B cell (primary cell): ENCODE results near the gene SCYL3. TPM values are rescaled to one million over a fixed set of nuclear protein-coding genes. Genes with fewer than 3 reads are reported as not detected.

Experiments
- ATAC-seq: fragments of 200-7000 bp; cut with Tn5 transposase; one replicate; pipeline ENCODE4 v1.10.0; 2021; ENCODE audit warnings: low read depth, mild to moderate bottlenecking, moderate number of reproducible peaks, moderate library complexity
- CTCF ChIA-PET: fragments of 350-600 bp; sonication (Branson Sonifier 250); formaldehyde crosslinking; loops from one replicate; lab custom pipeline; 2021; ENCODE audit warnings: antibody characterized with exemption, inconsistent platforms; lab: Charles Lee
- POLR2A ChIA-PET: fragments of 350-600 bp; sonication (Branson Sonifier 250); formaldehyde crosslinking; loops from one replicate; lab custom pipeline; 2021; ENCODE audit warnings: antibody characterized with exemption; lab: Charles Lee
- DNase-seq: peaks from one replicate; pipeline ENCODE4 v3.0.0; 2013
- H2AFZ ChIP-seq: 2 replicates; pipeline ENCODE4 v1.6.1; 2012; ENCODE audit warnings: mild to moderate bottlenecking, low read depth, low read length; ENCODE audit not compliant: insufficient read depth, poor library complexity, severe bottlenecking
- H3K27ac ChIP-seq, 2 donors: 1 replicate in 1 of 2; 2 replicates in 1 of 2; pipeline ENCODE4 v1.5.1; 2012 to 2013; ENCODE audit warnings: low read length in 2 of 2, mild to moderate bottlenecking in 2 of 2, moderate library complexity in 1 of 2
- H3K27me3 ChIP-seq, 4 experiments: fragments of 200-600 bp in 1 of 4; sonication (generic) in 1 of 4; replicated peaks in 1 of 4; 1 replicate in 2 of 4; 2 replicates in 2 of 4; pipeline versions ENCODE4 v1.6.1 to v1.7.0; 2013 to 2016; ENCODE audit warnings: low read length in 3 of 4, mild to moderate bottlenecking in 2 of 4, mixed read lengths in 1 of 4, moderate library complexity in 1 of 4; ENCODE audit not compliant: insufficient read depth in 4 of 4, control insufficient read depth in 3 of 4; ENCODE audit errors: control extremely low read depth in 1 of 4
- H3K36me3 ChIP-seq, 2 experiments: replicated peaks in 1 of 2; 1 replicate in 1 of 2; 2 replicates in 1 of 2; pipeline versions ENCODE4 v1.6.1 to v1.7.1; 2013; ENCODE audit warnings: low read length in 1 of 2; ENCODE audit not compliant: insufficient read depth in 2 of 2, control insufficient read depth in 1 of 2; ENCODE audit errors: control extremely low read depth in 1 of 2, extremely low read depth in 1 of 2
- H3K4me1 ChIP-seq, 2 donors: fragments of 200-600 bp in 1 of 2; sonication (generic) in 1 of 2; 1 replicate in 1 of 2; 2 replicates in 1 of 2; pipeline versions ENCODE4 v1.5.1 to v1.6.1; 2013 to 2017; ENCODE audit warnings: low read length in 2 of 2; ENCODE audit not compliant: control insufficient read depth in 2 of 2, insufficient read depth in 2 of 2
- H3K4me2 ChIP-seq: replicated peaks from 2 replicates; pipeline ENCODE3; 2012; ENCODE audit warnings: mild to moderate bottlenecking, low read depth, low read length; ENCODE audit not compliant: poor library complexity, severe bottlenecking
- H3K4me3 ChIP-seq, 5 experiments: fragments of 200-600 bp in 1 of 5; sonication (generic) in 1 of 5; 1 replicate in 3 of 5; 2 replicates in 2 of 5; pipeline versions ENCODE4 v1.5.1 to v1.7.0; 2011 to 2016; ENCODE audit warnings: low read length in 4 of 5, mild to moderate bottlenecking in 4 of 5, low read depth in 2 of 5, control low read depth in 1 of 5, moderate library complexity in 1 of 5; ENCODE audit not compliant: insufficient read depth in 1 of 5; ENCODE audit errors: control extremely low read depth in 1 of 5, extremely low read depth in 1 of 5
- H3K79me2 ChIP-seq: fragments of 200-600 bp; sonication (generic); one replicate; pipeline ENCODE4 v1.6.0; 2016; ENCODE audit warnings: low read length; ENCODE audit not compliant: control insufficient read depth, insufficient read depth
- H3K9ac ChIP-seq: fragments of 200-600 bp; sonication (generic); 2 replicates; pipeline ENCODE4 v1.6.1; 2017; ENCODE audit warnings: mild to moderate bottlenecking, low read length, moderate library complexity
- H3K9me3 ChIP-seq, 3 donors: one replicate each; pipeline versions ENCODE4 v1.6.1 to v1.7.1; 2013; ENCODE audit warnings: low read length in 2 of 3; ENCODE audit not compliant: control insufficient read depth in 2 of 3, insufficient read depth in 1 of 3; ENCODE audit errors: control extremely low read depth in 1 of 3
- H4K20me1 ChIP-seq: 2 replicates; pipeline ENCODE4 v1.6.0; 2012; ENCODE audit warnings: mild to moderate bottlenecking, low read length; ENCODE audit not compliant: insufficient read depth, control insufficient read depth, poor library complexity, severe bottlenecking
- H3K27ac Mint-ChIP-seq: one replicate; pipeline ENCODE4 v1.8.0; 2021; ENCODE audit warnings: mixed read lengths
- H3K27me3 Mint-ChIP-seq: one replicate; pipeline ENCODE4 v1.8.0; 2021; ENCODE audit warnings: mixed read lengths
- H3K4me1 Mint-ChIP-seq: one replicate; pipeline ENCODE4 v1.8.0; 2021; ENCODE audit warnings: mixed read lengths
- H3K4me3 Mint-ChIP-seq: one replicate; pipeline ENCODE4 v1.8.0; 2021; ENCODE audit warnings: mixed read lengths
- H3K9me3 Mint-ChIP-seq: one replicate; pipeline ENCODE4 v1.8.0; 2022; ENCODE audit warnings: mixed read lengths; ENCODE audit not compliant: insufficient read depth
- CTCF ChIP-seq: fragments of 200-600 bp; IDR thresholded peaks from one replicate; pipeline ENCODE4 v1.8.0; 2022; ENCODE audit warnings: antibody characterized with exemption, mild to moderate bottlenecking
- EZH2 ChIP-seq: IDR thresholded peaks from 2 replicates; pipeline ENCODE4 v1.6.1; 2012; ENCODE audit warnings: borderline replicate concordance, low read depth, mild to moderate bottlenecking, moderate library complexity, low read length; ENCODE audit not compliant: insufficient read depth, poor library complexity, severe bottlenecking
- WGBS: methylation state at CpG from one replicate; pipeline ENCODE4 v1.1.5; 2013; ENCODE audit warnings: missing lambda C conversion rate; ENCODE audit not compliant: insufficient coverage; 5-methylcytosine and 5-hydroxymethylcytosine counted together
- intact Hi-C: fragments of 100-400 bp; cut with micrococcal nuclease; formaldehyde crosslinking; loops from one replicate; pipeline ENCODE4 v1.10.0; 2022
- polyA plus RNA-seq: library from polyadenylated mRNA; depleted of rRNA; stranded (reverse); fragments of >200 nt; gene quantifications from 2 replicates; pipeline ENCODE4 v1.2.3, GENCODE V29; 2012
- total RNA-seq, 2 donors: library from RNA; stranded (reverse); fragments of 120-200 nt in 1 of 2; gene quantifications; 1 replicate in 1 of 2; 2 replicates in 1 of 2; pipeline versions ENCODE4 v1.2.3 to v1.2.4, GENCODE V29; 2013 to 2022

SCYL3 gene
- total and polyA plus RNA-seq, 2 donors (not counting 1 experiment from before 2014, with no cell fraction given), result 14.2 to 18.4 TPM

DNA sequence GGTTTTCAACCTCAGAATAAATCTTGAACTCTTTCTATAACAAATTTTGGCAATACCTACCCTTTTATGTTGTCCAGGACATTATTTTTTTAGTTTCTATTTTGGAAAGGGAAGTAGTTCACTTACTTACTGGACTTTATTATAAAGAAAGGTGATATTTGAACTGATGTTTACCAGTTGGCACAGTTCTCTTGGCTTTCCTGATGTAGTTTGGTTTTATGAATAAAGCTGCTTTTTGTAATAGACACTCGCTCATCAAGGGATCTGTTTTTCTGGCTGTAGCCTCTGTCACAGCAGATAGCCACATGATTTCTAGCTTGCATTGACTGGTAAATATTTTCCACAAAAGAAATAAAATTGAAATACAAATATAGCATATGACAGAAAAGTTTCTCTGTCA lies 58.0 kb downstream of the SCYL3 start:
- CTCF ChIA-PET, result interaction anchor here (0.7 to 1.5 kb wide), 2 partner anchors 285 to 367 kb away, joined by 4 read pairs; no protein-coding TSS in a partner anchor

GRCh38 chr1:169834869-169835268 lies 58.8 kb downstream of the SCYL3 start:
- peaks cover 3% of the 10 kb centered on the region for H3K9me3 Mint-ChIP-seq
- intact Hi-C loops, result no loop called here
- Histone ChIP-seq H3K27me3 (no peaks in the 10 kb centered on the region), H4K20me1 (no peaks in the 10 kb centered on the region), H3K27ac (no peak overlapping the region), H2AFZ (no peak overlapping the region), H3K9ac (no peak overlapping the region), H3K36me3 (peaks cover 3 to 26% of the 10 kb centered on the region in 2 experiments), H3K4me3 (no peak overlapping the region), H3K79me2 (no peaks in the 10 kb centered on the region), H3K4me2 (no peak overlapping the region), H3K4me1 (no peaks in the 10 kb centered on the region), H3K9me3 (peaks cover 0 to 3% (median 0%) of the 10 kb centered on the region in 3 donors)
- H3K4me1 Mint-ChIP-seq, result peaks cover 4% of the 10 kb centered on the region
- ATAC-seq, result no peak
- no peak for TF ChIP-seq CTCF
- no peak for TF ChIP-seq EZH2
- POLR2A ChIA-PET, result no interaction called here
- no peak for DNase-seq
- no peaks in the 10 kb centered on the region for H3K27me3 Mint-ChIP-seq
- no peak overlapping the region for H3K4me3 Mint-ChIP-seq
- no CpG with 5 or more reads among the region's 1 CpG for WGBS
- no peak overlapping the region for H3K27ac Mint-ChIP-seq
- CTCF ChIA-PET, result interaction anchor here (1.0 kb wide), 1 partner anchor 25 kb away, joined by 3 read pairs; no protein-coding TSS in a partner anchor

More for the DNA sequence above, 58.0 kb downstream of the SCYL3 start:
- Histone ChIP-seq H3K9ac (no peak overlapping the region), H2AFZ (no peak overlapping the region), H4K20me1 (no peaks in the 10 kb centered on the region), H3K9me3 (peaks cover 0 to 4% (median 3%) of the 10 kb centered on the region in 3 donors), H3K4me2 (no peak overlapping the region), H3K36me3 (peaks cover 2 to 22% of the 10 kb centered on the region in 2 experiments), H3K27me3 (no peaks in the 10 kb centered on the region), H3K79me2 (no peaks in the 10 kb centered on the region), H3K4me1 (no peaks in the 10 kb centered on the region), H3K27ac (no peak overlapping the region), H3K4me3 (no peak overlapping the region)
- Mint-ChIP-seq H3K27ac (no peak overlapping the region), H3K27me3 (no peaks in the 10 kb centered on the region), H3K9me3 (peaks cover 3% of the 10 kb centered on the region), H3K4me1 (peaks cover 4% of the 10 kb centered on the region), H3K4me3 (no peak overlapping the region)
- no peak for ATAC-seq
- intact Hi-C loops, result no loop called here
- TF ChIP-seq CTCF, result no peak
- TF ChIP-seq EZH2, result no peak
- POLR2A ChIA-PET, result no interaction called here
- DNase-seq, result no peak
- WGBS, result no CpG with 5 or more reads among the region's 1 CpG
